GM21529 (cell line): ENCODE data around the gene CFAP65.

Experiments used
- ATAC-seq: cut with Tn5 transposase; IDR thresholded peaks from one replicate; pipeline ENCODE4 v1.9.1; 2021; ENCODE audit not compliant: unreplicated experiment

CFAP65 gene

GRCh38 chr2:219041252-219041651, at the start of gene CFAP65:
TSS of gene CFAP65 (minus strand) at chr2:219041516. CDS start at chr2:219039048, 2,468 bp downstream.
- no peak for ATAC-seq

DNA sequence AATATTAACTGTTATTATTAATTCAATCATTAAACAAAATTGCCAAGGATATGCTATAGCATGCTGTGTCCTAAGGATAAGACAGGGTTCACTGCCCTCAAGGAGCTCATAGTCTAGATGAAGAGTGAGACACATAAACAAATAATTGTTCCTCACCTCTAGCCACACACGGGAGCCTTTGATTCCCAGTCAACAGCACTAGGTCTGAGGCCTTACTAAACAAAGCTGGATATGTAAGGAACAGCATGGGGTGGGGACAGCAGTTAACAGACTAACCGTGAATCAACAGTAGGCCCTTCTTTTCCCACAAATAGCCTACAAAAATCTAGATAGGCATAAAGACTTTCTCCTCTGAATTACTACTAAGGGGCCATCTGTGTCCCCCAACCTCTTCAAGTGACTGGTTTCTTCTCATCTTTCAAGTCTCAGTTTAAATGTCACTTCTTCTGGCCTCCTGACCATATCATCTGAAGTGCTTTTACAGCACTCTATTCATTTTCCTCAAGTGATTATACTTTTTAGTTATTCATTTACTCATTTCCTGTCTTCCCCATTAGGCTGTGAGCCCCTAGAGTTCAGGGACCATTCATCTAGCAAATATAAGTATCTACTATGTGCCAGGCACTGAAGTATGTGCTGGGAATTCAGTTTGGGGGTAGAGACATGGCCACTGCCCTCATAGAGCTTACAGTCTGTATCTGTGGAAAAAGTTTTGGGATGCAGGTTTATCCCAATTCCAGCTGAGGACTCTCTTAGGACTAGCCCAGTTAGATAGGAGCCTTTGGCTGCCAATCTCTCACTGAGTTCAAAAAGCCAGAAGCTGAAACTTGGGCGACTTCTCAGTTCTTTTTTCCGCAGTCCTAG, 49.4 kb upstream of the CFAP65 start:
- no peak for ATAC-seq

GRCh38 chr2:219089330-219089729, 48.0 kb upstream of the CFAP65 start:
- no peak for ATAC-seq

- no peak for ATAC-seq
These were observed 46.5 kb upstream of the CFAP65 start for GRCh38 chr2:219087848-219088247.

- no peak for ATAC-seq
These were observed 46.0 kb upstream of the CFAP65 start for GRCh38 chr2:219087361-219087760.

DNA sequence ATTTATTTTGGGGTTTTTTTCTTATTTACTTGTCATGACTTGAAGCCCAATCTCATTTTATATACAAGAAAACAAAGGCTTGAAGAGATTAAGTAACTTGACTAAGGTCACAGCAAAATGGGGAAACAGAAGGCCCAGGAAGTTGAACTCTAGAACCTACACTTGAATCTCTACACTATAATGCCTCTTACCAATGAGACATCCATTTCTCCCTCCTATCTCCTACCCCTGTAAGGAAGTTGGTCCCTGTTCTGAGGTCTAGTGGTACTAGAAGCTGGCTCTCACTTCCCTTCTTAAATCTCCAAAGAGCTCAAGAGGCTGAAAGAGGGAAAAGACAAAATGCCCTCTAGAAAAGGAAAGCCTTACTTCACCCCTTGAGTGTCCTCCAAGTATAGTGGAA, 44.9 kb upstream of the CFAP65 start:
- ATAC-seq = no peak

DNA sequence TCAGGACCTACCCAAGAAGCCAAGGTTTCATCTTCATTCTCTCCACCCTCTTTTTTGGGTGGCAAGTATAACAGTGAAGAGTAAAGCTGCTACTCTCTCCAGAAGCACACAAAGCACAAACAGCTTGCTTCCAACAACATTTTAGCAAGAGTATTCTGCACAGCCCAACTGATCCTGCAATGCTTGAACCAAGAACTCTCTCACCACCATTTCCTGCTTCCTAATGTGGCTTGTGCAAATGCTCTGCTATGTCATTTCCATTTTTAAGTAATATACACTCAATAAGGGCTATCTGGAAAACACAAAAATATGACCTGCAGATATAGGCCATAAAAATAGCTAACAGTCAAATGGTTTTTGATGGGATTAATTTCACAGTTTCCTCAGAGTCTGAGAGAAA, 43.5 kb upstream of the CFAP65 start:
- no peak for ATAC-seq

- no peak for ATAC-seq
These were observed 41.1 kb upstream of the CFAP65 start for GRCh38 chr2:219082332-219082958.

- ATAC-seq = no peak
These were observed 40.5 kb upstream of the CFAP65 start for GRCh38 chr2:219081701-219082331.

DNA sequence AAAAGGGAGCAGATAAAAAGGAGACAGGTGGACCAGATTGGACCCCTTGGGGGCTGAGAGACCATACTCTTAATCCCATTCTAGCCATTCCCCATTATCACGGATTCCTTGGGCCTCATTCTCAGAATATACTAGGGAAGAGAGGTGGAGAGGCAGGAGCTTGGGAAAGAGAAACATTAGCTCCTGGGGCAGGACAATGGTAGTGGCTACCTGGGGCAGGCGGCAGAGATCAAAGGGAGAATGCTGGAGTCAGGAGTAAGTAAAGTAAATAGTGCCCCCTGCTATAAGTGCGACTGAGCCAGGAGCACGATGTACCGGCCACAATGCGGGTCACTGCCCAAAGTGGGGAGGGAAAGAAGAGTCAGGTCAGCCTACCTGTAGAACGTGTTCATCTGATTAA, 39.8 kb upstream of the CFAP65 start:
- ATAC-seq = no peak

GRCh38 chr2:219079417-219079816, 38.1 kb upstream of the CFAP65 start:
- ATAC-seq = no peak

DNA sequence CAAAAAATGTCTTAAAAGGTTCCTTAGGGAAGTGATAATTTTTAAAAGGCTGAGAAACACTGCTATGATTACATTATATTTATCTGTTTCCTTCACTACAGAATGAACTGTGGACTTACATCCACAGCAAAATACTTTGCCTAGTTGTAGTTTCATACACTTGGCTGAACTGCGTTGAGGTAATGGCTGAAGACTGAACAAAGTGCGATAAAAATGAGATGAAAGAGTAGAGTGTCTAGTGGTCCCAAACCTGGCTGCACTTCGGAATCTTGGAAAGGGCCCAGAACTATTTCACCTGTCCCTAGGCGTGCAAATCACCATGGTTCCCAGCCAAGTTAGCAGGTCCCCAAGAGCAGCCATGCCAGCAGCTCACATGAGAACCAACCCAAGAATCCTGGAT, 37.6 kb upstream of the CFAP65 start:
- no peak for ATAC-seq

GRCh38 chr2:219078126-219078525, 36.8 kb upstream of the CFAP65 start:
- no peak for ATAC-seq

- ATAC-seq = no peak
These were observed 34.9 kb upstream of the CFAP65 start for GRCh38 chr2:219076253-219076652.

DNA sequence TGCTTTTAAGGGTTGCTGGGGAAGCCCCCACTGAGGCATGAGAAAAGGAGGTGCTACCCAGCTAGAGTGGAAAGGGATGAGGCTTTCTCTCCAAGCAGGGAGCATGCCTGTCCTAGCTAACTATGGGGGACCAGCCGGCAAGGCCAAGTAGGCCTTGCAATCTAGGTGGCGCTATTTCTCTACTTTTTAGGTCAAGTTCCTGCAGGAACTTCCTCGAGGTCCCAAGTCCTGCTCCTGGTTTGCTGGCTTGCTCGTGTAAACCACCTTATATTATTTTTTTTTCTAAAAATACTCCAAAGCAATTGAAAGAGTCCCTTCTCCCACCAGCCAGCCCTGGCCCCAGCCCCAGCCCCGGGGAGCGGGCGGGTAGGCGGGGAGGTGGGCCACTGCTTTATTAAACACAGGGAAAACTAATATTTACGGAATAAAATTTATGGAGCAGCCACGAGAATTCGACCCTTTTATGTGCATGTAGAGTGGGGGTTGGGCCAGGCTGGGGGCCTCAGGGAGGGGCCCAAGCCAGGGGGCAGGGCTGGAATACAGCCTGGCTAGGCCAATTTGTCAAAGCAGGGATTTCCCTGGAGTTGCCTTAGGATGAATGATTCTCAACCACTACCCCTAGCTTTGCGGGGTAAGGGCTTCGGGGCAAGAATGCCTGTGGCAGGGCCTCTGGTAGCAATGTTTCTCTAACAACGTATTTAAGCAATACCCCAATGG, 32.3 kb upstream of the CFAP65 start:
- no peak for ATAC-seq

DNA sequence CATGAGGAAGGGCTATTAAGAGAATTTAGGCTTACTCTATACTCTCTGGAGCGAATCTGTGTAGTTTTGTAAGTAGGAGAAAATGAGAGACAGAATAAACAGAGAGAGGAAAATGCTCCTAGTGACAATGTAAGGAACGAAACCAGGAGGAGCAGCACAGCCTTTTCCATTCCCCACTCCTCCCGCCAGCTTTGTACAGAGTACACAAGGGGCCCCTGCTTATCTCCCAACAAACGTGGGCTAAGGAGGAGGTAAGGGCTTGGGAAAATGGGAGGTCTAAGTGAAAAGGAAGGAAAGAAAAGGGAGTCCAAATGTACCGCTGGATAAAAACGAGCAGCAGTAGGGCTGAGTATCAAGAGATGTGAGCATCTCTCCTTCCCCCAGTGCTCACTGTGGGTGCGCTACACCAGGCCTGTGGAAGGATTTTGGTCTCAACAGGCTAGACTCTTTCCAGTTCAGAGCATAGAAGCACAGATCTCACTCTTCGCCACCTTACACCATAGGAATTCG, 31.5 kb upstream of the CFAP65 start:
- ATAC-seq = no peak

- no peak for ATAC-seq
These were observed 30.0 kb upstream of the CFAP65 start for GRCh38 chr2:219071131-219071816.

DNA sequence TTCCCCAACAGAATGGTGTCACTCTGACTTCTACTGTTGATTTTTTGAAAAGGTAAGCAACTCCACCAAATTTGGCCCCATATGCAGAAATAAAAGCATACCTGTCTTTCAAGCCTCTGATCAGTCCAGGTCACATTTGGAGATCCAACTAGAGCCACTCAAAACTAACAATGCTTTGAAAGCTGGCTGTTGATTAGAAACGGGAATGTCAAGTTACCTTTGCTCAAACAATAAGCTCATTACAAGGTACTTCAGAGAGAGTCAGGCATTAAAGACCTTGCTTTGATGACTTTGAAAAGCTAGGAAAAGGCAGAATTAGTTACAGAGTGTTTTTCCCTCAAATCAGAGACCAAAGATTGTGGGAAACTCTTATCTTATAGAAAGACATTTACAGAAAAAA, 24.2 kb upstream of the CFAP65 start:
- no peak for ATAC-seq

- ATAC-seq = no peak
These were observed 20.8 kb upstream of the CFAP65 start for GRCh38 chr2:219062081-219062480.
